GM18505 (cell line): ENCODE results near the gene PFDN1.
A peak's percentile ranks its signal among the peaks of the same experiment; 100 is the strongest.

Source experiments
- ATAC-seq: cut with Tn5 transposase; IDR thresholded peaks from one replicate; pipeline ENCODE4 v1.9.1; 2021; ENCODE audit not compliant: unreplicated experiment
- POLR2A ChIP-seq: IDR thresholded peaks from 4 replicates; pipeline ENCODE4 v1.6.1; 2011; ENCODE audit warnings: borderline replicate concordance; ENCODE audit not compliant: insufficient read depth, insufficient read length; ENCODE audit errors: extremely low read depth

PFDN1 gene

DNA sequence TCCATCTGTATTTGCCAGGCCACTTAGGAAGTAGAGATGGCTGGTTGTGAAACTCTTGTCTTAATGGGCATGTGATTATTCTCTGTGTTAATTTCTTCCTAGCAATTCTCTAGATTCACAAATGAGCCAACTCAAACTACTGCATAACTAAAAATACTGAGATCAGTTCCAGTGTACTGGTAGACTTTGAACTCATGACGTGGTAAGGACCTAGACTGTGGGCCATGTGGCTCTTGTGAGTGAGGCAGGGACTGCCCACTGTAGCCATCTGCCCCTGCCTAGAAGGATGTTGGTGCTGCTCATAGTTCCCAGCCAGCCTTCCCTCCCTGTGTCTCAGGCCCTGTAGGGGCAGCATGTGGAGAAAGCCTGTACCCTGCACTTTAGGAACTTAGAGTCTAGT lies 80.5 kb downstream of the PFDN1 start:
- TF ChIP-seq POLR2A: no peak
- no peak for ATAC-seq

DNA sequence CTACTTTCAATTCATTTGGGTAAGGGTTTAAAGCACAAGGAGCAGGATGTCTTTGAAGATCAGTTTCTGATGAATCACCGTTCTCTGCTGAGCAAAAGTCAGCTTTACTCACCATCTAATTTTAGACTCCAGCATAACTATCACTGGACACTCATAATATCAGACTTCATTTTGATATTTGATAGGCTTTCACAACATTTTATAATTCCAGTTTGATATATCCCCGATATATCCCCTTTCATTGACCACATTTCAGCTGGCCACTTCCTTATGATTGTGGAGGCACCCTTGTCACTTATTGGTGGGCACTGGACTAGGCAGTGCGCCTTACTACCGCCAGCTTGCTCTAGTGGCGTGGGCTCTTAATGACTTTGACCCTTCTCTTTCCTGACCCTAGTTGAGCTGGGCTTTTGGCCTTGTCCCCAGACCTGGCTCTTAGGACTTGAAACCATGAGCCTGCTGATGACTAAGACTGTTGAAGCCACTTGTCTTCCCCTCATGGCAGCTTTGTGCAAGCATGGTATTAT lies 81.1 kb downstream of the PFDN1 start:
- TF ChIP-seq POLR2A: no peak
- ATAC-seq: no peak

DNA sequence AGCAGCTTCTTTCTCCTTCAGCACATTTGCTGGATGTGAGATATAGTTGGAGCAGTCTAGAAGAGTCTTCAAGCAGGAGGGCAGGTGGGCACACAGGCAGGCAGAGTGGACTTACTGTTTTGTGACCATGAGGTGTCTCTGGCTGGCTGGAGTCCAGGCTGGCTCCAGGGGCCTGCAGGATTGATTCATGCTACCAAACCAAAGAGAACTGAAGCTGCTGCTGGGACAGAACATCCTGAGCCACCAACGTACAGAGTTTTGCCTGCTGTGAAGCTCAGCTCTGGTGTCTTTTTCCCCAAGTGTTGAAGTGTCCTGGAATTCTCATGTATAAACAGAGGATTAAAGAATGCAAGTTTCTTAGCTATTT lies 82.2 kb downstream of the PFDN1 start:
- TF ChIP-seq POLR2A: no peak
- no peak for ATAC-seq

DNA sequence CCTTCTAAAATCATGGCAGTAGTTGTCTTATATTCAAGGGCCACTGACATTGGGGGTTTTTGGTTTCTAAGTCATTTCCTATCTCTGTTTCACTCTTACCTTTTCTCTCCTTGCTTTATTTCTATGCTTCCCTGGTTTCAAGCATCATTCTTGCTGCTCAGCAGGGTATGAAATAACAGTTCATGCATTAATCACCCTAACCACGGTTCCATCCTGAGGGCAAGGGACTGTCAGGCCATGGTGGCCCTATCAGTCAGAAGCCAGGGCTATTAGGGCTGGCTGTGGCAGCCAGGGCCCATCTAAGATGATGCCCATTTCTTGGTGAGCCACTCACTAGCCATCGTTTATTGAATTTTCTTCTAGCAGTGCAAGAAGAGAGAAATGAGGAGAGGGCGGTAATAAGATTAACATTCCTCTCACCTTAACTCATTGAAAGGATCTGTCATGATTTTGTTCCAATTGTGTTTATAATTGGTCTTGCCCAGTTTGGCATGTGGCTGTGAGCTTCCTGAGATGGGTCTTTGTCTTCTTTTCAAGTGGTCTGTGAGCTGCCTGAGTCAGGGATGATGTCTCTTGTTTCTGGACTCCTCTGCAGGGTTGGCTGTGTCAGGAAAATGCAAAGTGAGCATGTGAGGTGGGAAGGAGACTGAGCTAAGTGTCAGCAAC lies 82.7 kb downstream of the PFDN1 start:
- peak; percentile 74 for ATAC-seq
- TF ChIP-seq POLR2A: no peak

DNA sequence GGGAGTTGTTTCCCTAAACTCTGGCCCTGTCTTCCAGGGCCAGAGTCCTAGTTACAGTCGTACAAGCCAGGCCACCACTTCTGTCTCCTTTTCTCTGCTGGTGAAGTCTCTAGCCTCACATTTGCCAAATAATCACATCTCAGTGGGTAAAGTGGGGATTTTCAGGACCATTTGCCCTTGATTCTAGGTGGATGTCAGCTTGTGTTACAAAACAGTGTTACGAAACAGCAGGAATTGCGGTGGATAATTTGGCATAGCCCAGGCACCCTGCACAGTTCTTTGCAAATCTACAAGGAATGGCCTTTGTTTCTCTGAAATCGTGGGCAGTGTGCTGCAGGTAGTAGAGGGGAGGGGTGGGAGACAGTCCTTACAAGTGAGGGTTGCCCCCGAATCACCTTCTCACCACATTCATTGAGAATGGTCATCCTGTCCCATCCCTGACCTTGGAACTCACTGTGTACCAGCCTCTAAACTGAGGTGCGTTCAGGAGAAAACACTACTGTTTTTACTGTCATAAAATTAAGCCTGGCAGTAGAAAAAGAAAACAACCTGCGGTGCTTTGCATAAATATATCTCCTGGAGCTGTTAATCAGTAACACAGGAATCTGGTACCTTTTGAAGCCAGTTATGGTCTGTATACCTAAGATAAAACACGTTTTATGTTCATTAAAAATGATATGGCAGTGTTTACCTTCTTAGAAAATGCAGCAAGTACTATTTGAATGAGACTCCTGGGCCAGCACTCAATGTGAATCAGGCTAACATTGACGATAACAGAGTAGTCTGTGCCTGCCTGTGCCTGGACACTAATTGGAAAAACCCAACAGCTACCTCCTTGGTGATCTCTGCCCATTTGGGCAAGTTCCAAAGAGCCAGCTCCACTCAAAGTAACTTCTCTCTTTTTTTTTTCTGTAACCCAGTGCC lies 83.6 kb downstream of the PFDN1 start:
- TF ChIP-seq POLR2A: no peak
- no peak for ATAC-seq

DNA sequence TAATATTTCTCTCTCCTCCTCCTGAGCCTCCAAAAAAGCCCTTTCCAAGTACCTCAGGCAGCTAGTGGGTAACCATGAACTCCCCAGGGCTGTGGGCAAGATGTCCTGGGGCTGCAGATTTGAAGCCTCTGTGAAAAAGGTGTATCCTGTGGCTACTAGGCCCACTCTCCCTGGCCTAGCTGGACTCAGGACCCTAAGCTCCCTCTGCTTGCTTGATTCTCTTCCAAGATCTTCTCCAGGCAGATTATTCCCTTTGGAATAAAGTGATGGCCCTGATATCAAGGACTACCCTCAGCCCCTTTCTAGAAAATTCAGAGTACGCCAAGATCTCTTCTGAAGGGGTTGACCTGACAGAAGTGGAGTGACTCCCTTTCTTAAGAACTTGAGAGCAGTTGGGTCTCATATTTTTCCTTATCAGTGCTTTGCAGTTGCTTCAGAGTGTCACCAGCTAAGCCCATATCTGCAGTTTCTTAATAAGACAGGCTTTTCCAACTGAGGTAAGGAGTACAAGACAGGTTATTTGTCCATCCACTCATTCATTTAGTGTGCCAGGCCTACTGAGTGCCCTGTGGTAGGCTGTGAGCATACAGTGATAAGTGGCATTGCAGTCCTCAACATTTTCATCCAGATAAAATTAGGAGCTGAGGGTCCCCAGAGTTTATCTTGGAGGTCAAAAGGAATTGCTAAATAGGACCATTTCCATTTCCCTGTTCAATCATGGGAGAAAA lies 85.4 kb downstream of the PFDN1 start:
- no peak for ATAC-seq
- TF ChIP-seq POLR2A: no peak

DNA sequence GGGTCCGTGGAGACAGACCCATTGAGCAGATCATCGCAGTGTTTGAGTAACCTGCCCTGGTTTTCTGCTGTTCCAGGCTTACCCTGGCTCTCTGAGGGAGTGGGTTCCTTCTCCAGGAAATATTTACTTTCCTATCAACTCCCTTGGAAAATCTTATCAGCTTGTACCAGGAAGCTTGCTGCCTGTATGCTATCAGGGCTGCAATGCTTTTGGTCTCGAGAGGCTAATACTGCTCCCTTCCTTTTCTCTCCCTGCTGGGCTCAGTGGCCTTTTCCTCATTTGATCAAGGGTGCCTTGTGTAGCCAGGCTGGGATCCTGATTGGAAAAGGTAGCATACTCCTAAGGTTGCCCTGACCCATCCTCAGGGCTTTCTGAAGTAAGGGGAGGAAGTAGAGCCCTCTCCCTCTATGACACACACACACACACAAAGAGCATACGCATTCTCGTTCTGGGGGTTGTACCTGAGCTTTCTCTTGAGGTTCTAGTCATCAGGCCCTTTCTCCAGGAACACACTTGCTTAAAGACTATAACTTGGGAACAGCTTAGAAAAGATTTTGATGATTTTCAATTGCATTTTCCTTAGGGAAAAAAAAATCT lies 86.3 kb downstream of the PFDN1 start:
- TF ChIP-seq POLR2A: no peak
- no peak for ATAC-seq

DNA sequence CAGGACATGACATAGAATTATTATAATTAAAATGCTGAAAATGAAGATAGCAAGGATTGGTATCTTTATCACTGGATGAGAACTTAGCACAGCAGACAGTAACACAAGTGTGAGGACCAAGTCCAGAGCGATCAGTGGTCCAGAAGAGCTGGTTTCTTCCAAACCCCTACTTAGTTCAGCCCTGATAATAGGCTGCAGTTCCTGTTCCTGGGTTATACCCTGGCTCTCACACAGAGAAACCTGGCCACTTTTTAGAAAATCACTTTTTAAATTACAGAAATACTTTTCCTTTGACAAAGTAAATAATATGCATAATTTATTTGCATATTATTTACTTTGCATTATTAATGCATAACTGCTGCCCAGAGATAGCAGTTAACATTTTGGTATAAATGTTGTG lies 87.6 kb downstream of the PFDN1 start:
- TF ChIP-seq POLR2A: no peak
- no peak for ATAC-seq

DNA sequence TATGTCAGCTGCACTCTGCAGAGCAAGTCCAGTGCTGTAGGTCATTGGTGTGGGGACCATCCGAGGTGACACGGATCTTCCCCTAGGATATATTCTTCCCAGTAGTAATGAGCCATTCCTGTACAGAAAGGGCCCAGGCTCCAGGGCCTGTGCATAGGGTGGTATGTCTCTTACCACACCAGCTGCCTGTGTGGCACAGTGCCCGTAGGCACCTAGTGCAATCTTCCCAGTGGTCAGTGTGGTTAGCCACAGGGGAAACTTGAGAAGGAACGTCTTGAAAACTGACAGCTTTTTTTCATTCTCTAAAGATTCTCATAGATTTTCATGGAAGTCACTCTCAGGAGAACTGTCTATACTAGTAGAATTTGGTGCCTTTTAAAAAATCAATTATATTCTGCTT lies 88.1 kb downstream of the PFDN1 start:
- TF ChIP-seq POLR2A: no peak
- ATAC-seq: no peak

DNA sequence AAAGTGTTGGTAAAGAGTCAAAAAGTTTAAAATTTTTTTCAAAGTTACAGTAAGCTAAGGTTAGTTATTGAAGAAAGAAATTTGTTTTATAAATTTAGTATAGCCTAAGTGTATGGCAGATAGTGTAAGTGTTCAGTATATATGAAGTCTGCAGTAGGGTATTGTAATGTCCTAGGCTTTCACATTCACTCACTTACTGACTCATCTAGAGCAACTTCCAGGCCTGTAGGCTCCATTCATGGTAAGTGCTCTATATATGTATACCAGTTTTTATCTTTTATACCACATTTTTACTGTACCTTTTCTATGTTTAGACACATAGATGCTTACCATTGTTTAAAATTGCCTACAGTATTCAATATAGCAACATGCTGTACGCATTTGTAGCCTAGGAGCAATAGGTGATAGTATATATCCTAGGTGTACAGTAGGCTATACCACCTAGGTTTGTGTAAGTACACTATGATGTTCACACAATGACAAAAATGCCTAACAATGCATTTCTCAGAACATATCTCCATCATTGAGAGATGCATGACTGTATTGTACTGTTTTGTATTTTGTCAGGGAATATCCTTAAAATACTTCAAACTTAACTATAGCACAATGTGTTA lies 89.4 kb downstream of the PFDN1 start:
- TF ChIP-seq POLR2A: no peak
- peak; percentile 83 for ATAC-seq

DNA sequence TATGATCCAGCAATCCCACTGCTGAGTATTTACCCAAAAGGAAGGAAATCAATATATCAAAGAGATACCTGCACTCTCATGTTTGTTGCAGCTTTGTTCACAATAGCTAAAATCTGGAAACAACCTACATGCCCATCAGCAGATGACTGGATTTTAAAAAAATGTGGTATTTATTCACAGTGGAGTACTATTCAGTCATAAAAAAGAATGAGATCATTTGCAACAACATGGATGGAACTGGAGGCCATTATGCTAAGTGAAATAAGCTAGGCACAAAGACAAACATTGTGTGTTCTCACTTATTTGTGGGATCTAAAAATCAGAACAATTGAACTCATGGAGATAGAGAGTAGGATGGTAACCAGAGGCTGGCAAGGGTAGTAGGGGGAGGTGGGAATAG lies 94.8 kb downstream of the PFDN1 start:
- no peak for ATAC-seq
- TF ChIP-seq POLR2A: no peak

DNA sequence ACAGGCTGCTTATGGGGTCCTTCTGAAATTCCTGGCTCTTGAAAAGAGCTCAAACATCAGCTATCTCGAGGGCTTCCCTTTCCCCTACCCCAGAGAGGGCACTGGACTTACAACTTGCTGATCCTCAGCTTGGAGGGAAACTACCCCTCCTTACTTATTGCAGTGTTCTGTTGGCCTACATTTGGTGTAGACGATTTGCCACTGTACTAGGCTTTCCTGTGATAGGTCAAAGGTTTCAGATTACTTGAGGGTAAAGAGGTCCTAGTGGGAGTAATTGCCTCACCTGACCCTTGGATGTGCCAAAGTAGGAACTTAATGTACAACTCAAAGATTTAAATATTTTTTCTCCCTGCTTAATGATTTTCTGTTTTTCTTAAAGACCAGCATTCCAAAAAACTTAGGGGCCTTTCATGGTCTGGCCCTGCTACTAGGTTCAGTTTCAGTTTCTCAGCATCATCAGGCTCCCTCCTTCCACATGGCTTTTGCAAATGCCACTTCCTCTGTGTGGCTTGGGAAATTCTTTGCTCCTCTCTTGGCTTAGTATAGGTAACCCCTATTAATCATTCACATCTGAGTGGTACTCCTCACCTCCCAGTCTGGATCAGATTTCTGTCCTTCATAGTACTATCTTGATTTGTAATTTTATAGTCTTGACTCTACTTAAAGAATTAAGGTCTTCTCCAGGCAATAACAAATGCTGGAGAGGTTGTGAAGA lies 95.5 kb downstream of the PFDN1 start:
- no peak for TF ChIP-seq POLR2A
- no peak for ATAC-seq

DNA sequence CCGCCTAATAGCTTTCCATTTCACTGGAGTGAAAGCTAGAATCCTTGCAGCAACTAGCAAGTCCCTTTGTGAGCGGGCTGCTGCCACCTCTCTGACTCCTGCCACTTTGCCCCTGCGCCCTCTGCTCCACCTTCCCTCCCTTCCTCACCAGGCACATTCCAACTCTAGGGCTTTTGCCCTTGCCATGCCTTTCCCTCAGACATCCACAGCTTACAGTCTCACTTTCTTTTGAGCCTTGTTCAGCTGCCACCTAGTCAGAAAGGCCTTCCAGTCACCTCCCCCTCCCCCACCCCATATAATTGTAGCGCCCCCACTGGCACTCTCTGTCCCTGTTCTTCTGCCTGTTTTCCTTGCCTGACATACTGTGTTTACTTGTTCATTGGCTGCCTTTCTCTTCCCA lies 96.9 kb downstream of the PFDN1 start:
- ATAC-seq: no peak
- no peak for TF ChIP-seq POLR2A

DNA sequence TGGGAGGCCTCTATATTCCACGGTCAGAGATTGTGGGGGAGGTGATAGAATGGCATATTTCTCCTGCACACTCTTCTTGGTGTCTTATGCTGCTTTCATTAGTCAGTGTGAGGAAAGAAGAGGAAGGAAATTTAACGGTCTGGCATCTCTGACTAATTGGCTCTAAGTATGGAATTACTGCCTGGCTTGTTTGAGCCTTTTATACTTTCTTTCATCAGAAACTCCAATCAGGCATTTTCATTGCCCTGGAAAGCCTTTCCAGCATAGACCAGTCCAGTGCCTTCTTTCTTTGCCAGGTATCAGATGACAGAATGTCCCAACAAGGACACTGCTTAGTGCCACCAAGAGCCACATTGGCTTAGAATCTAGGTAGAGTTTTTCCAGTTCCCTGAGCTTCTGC lies 97.7 kb downstream of the PFDN1 start:
- no peak for ATAC-seq
- TF ChIP-seq POLR2A: no peak
